ENCODE data around the gene STAG3. TPM values are rescaled to one million over a fixed set of nuclear protein-coding genes. Genes with fewer than 3 reads are reported as not detected.

The STAG3 gene
- total RNA-seq, 1 donor from 2014 or later, result 1.9 TPM

DNA sequence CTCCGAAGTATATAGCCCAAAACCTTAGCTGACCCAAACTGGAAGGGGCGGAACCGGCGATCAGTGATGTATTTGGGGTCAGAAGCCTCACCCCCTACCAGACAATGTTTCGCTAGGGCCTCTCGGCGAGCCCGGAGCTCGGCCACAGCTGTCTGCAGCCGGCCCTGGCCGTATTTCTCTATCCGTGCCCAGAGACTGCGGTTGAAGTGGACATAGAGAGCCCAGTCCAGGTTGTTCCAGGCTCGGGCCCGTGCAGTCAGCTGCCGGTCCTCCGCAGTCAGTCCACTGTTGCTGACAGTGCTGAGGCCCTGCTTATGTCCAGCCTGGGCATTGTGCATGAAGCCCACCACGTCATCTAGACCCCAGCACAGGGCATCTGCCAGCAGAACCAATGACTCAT lies 17.7 kb upstream of the STAG3 start:
- H3K4me1 Mint-ChIP-seq (ENCODE audit: unreplicated experiment), result peaks cover 20% of the 10 kb centered on the region
- H3K27me3 Mint-ChIP-seq (ENCODE audit: unreplicated experiment), result peaks cover 19% of the 10 kb centered on the region
- H3K9me3 Mint-ChIP-seq (ENCODE audit: unreplicated experiment), result no peaks in the 10 kb centered on the region
- no peak for DNase-seq (ENCODE audit: low spot score)
- peaks cover 12% of the 10 kb centered on the region for H3K36me3 Mint-ChIP-seq (ENCODE audit: low read depth, unreplicated experiment)
- no peak overlapping the region for H3K27ac Mint-ChIP-seq (ENCODE audit: unreplicated experiment)
- H3K4me3 Mint-ChIP-seq (ENCODE audit: unreplicated experiment), result no peak overlapping the region
- TF ChIP-seq, protein P1, sequence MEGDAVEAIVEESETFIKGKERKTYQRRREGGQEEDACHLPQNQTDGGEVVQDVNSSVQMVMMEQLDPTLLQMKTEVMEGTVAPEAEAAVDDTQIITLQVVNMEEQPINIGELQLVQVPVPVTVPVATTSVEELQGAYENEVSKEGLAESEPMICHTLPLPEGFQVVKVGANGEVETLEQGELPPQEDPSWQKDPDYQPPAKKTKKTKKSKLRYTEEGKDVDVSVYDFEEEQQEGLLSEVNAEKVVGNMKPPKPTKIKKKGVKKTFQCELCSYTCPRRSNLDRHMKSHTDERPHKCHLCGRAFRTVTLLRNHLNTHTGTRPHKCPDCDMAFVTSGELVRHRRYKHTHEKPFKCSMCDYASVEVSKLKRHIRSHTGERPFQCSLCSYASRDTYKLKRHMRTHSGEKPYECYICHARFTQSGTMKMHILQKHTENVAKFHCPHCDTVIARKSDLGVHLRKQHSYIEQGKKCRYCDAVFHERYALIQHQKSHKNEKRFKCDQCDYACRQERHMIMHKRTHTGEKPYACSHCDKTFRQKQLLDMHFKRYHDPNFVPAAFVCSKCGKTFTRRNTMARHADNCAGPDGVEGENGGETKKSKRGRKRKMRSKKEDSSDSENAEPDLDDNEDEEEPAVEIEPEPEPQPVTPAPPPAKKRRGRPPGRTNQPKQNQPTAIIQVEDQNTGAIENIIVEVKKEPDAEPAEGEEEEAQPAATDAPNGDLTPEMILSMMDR (IDR thresholded peaks at IDR 0.05; ENCODE audit: unreplicated experiment), result no peak

DNA sequence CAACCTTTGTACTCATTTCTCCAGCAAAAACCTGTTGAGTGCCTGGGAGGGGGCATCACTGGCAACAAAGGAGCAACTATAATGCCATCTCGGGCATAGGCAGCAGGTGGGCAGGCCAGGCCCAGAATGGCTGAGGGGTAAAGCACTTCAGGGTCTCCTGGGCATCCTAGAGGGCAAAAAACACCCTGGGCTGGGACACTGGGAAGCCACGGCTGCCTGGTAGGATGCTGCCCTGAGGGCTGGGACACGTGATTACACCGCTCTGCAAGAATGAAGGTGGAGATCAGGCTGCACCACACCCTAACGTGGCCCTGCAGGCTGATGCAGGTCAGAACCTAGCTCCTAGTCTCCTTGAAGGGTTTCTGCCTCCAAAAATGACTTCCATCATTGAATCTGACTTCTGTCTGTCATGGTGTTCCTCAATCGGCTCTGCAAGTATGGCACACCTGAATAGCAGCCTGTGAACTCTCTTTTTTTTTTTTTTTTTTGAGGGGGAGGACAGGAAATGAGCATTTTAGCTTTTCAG lies 14.6 kb upstream of the STAG3 start:
- no peaks in the 10 kb centered on the region for H3K9me3 Mint-ChIP-seq (ENCODE audit: unreplicated experiment)
- no peak for DNase-seq (ENCODE audit: low spot score)
- TF ChIP-seq, protein P1 (IDR thresholded peaks at IDR 0.05; ENCODE audit: unreplicated experiment), result no peak

DNA sequence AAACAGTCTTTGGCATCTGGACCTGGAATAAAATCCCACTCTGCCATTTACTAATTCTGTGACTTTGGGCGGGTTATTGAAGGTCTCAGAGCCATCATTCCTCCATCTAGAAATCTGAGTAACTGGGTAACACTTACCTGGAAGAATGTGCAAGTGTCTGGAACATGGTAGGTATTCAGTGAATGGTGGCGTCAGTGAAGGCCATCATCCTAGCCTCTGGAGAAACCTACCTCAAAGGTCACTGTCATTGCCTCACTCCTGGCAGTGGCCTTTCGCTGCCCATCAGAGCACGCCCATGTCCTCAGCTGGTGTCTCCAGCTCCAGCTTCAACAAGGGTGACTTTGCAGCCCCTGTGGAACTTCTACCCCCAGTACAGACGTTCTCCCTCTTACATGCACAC lies 13.8 kb upstream of the STAG3 start:
- Mint-ChIP-seq H3K9me3 (ENCODE audit: unreplicated experiment) (no peaks in the 10 kb centered on the region), H3K27me3 (ENCODE audit: unreplicated experiment) (peaks cover 31% of the 10 kb centered on the region), H3K36me3 (ENCODE audit: low read depth, unreplicated experiment) (peaks cover 4% of the 10 kb centered on the region), H3K4me3 (ENCODE audit: unreplicated experiment) (peak overlapping the region; percentile 47), H3K27ac (ENCODE audit: unreplicated experiment) (no peak overlapping the region), H3K4me1 (ENCODE audit: unreplicated experiment) (peaks cover 29% of the 10 kb centered on the region)
- DNase-seq (ENCODE audit: low spot score), result no peak
- TF ChIP-seq, protein P1 (IDR thresholded peaks at IDR 0.05; ENCODE audit: unreplicated experiment), result no peak

More for the DNA sequence above, 14.6 kb upstream of the STAG3 start:
- Mint-ChIP-seq H3K36me3 (ENCODE audit: low read depth, unreplicated experiment) (peaks cover 4% of the 10 kb centered on the region), H3K4me1 (ENCODE audit: unreplicated experiment) (peaks cover 22% of the 10 kb centered on the region), H3K27me3 (ENCODE audit: unreplicated experiment) (peaks cover 25% of the 10 kb centered on the region), H3K27ac (ENCODE audit: unreplicated experiment) (no peak overlapping the region), H3K4me3 (ENCODE audit: unreplicated experiment) (no peak overlapping the region)

DNA sequence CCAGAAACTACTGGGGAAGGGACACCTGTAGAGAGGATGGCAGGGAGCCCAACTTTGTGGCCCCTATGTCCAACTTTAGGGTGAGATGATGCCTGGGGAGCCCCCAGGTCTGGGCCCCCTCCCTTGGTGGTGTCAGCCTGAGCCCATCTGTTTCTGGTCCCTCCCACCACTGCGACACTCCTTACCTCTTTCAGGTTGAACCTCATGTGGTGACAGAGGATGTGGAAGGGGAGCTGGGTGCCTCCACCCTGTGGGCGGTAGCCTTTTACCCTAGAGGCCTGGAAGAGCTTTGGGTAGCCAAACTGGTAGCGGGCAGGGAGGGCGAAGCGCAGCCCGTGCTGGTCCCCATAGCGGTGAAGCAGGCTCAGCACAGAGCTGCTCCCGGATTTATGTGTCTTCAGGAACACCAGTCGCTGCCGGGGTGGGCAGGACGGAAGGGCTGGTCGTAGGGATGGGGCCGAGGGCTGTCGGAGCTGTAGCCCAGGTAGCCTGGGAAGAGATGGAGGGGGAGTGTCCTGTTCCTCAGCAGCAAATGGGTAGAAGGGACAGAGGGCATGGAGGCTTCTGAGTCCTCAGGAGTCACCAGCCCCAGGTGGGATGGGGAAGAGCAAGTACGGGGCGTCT lies 11.3 kb upstream of the STAG3 start:
- Mint-ChIP-seq H3K27me3 (ENCODE audit: unreplicated experiment) (peaks cover 30% of the 10 kb centered on the region), H3K4me3 (ENCODE audit: unreplicated experiment) (no peak overlapping the region), H3K27ac (ENCODE audit: unreplicated experiment) (no peak overlapping the region), H3K36me3 (ENCODE audit: low read depth, unreplicated experiment) (peaks cover 5% of the 10 kb centered on the region), H3K4me1 (ENCODE audit: unreplicated experiment) (peaks cover 32% of the 10 kb centered on the region), H3K9me3 (ENCODE audit: unreplicated experiment) (no peaks in the 10 kb centered on the region)
- TF ChIP-seq, protein P1 (IDR thresholded peaks at IDR 0.05; ENCODE audit: unreplicated experiment), result no peak
- no peak for DNase-seq (ENCODE audit: low spot score)
